Mesothelial cell of epicardium (in vitro differentiated cells): ENCODE results near the gene EEF2KMT. TPM values are rescaled to one million over a fixed set of nuclear protein-coding genes. Genes with fewer than 3 reads are reported as not detected.
"Not testable (repeated sequence)": the region's sequence is repeated elsewhere in the genome, so short reads cannot be mapped to it uniquely, and the experiment has no call there.

Experiments used
- DNase-seq, 2 experiments: peaks; one replicate each; pipeline ENCODE4 v3.0.0; 2021; ENCODE audit warnings: low spot score in 2 of 2; ENCODE audit not compliant: unreplicated experiment in 2 of 2
- H3K27ac Mint-ChIP-seq: 2 replicates; pipeline ENCODE4 v1.8.0; 2021; ENCODE audit warnings: mixed read lengths
- H3K27me3 Mint-ChIP-seq: 2 replicates; pipeline ENCODE4 v1.8.0; 2021; ENCODE audit warnings: low read depth, mixed read lengths
- H3K36me3 Mint-ChIP-seq: 2 replicates; pipeline ENCODE4 v1.8.0; 2021; ENCODE audit warnings: mixed read lengths
- H3K4me1 Mint-ChIP-seq: 2 replicates; pipeline ENCODE4 v1.8.0; 2021; ENCODE audit warnings: mixed read lengths
- H3K4me3 Mint-ChIP-seq: 2 replicates; pipeline ENCODE4 v1.8.0; 2021; ENCODE audit warnings: mild to moderate bottlenecking, moderate library complexity, mixed read lengths
- H3K9me3 Mint-ChIP-seq: 2 replicates; pipeline ENCODE4 v1.8.0; 2021; ENCODE audit warnings: mixed read lengths
- total RNA-seq: library from RNA; stranded (reverse); gene quantifications from 3 replicates; pipeline ENCODE4 v1.2.1, GENCODE V29; 2021
- TF ChIP-seq, protein P1 (sequence below): fragments of 200-600 bp; sonication (generic); IDR thresholded peaks from one replicate; pipeline ENCODE4 v1.5.0; 2021; ENCODE audit warnings: antibody characterized with exemption; ENCODE audit not compliant: unreplicated experiment

EEF2KMT gene
- total RNA-seq, 1 donor from 2014 or later, result 10.7 TPM

DNA sequence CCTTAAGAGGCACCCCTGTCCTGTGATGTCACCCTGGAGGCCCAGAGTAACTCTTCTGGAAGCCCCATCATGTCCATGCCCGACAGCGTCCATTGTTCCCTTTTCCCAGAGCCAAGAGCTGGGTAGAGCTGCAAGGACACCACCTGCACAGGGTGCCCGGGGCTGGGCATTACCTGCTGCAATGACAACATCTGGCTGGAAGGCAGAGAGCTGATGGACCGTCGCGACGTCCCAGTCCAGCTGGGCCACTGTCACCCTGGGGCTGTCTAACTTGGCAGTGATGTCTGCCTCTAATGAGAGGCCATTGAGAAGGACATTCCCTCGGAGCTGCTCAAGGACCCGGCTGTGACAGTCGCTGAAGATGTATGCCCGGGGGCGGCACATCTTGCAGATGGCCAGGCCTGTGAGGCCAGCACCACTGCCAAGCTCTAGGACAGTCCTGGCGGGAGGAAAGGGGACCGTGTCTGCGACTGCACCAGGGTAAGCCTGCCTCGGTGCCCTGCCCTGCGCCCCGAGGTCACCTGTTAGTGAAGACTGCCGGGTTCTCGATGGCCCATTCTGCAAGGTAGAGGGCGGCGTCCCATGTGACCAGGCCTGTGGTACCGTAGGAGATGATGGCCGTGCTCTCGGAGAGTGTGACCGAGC, 7.6 kb downstream of the EEF2KMT start:
- not testable (repeated sequence) for H3K4me1 Mint-ChIP-seq, DNase-seq, H3K27ac Mint-ChIP-seq, H3K9me3 Mint-ChIP-seq, H3K27me3 Mint-ChIP-seq, H3K4me3 Mint-ChIP-seq
- peaks cover 11% of the 10 kb centered on the region for H3K36me3 Mint-ChIP-seq

DNA sequence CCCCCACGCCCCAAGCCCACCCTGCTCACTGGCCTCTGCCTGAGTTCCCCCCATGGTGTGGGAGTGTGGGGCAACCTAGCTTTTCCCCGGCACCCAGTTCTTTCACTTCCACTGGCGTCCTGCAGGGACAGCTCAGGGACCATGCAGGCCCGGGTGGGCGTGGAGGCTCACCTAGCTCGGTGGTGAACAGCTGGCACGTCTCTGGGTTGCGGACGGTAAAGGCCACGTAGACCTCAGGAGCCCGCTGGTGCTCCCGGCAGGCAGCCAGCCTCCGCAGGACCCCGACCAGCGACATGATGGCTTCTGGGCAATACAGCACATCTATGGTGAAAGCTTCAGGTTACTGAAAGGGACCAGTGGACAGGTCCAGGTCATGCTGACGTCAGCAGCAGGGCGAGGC, 8.7 kb downstream of the EEF2KMT start:
- H3K9me3 Mint-ChIP-seq, H3K27ac Mint-ChIP-seq, H3K4me3 Mint-ChIP-seq, DNase-seq, H3K27me3 Mint-ChIP-seq, H3K4me1 Mint-ChIP-seq: not testable (repeated sequence)
- peaks cover 22% of the 10 kb centered on the region for H3K36me3 Mint-ChIP-seq

DNA sequence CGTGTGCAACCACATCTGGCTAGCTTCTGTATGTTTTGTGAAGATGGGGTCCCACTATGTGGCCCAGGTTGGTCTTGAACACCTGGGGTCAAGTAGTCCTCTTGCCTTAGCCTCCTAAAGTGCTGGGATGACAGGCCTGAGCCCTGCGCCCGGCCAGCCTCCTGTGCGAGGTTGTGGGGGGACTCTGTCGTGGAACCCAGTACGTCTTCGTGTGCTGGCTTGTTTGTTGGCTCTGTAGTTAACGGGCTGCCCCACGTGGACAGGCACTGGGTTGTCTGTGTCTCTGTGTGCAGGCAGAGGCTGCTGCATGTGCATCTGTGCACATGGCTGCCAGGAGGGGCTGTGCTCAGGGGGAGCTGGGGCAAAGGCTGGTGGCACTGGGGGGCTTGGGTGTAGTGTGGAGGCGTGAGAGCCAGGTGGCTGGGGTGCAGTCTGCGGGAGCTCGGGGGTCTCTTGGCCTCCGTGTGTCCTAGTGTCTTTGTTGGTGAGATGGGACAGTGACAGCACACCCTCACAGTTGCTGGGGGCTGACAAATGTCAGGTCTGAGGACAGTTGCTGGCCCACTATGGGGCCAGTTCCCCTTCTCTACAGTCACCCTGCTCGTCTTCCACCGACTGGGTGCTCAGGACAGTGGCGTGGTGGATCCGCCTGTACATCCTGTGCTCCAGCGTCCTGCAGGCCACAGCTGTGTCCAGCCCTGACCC, 9.4 kb downstream of the EEF2KMT start:
- H3K36me3 Mint-ChIP-seq, result peaks cover 26% of the 10 kb centered on the region
- H3K4me1 Mint-ChIP-seq, H3K27ac Mint-ChIP-seq, DNase-seq, H3K4me3 Mint-ChIP-seq, H3K27me3 Mint-ChIP-seq, H3K9me3 Mint-ChIP-seq: not testable (repeated sequence)

DNA sequence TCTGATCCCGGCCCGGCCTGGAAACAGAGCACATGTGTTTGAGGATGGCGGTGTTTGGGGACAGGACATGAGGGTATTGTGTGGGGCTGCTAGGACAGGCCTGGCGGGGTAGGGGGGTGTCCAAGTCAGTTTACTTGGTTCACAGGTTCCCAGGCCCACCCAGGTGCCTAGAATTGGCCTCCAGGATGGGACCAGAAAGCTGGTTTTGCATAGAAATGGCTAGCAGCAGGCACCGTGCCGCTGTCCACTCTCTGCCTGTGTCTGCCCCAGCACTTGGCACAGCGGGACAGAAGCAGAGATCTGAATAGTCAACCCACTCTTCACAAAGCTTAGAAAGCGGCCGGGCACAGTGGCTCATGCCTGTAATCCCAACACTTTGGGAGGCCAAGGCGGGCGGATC, 11.9 kb downstream of the EEF2KMT start:
- not testable (repeated sequence) for H3K9me3 Mint-ChIP-seq, H3K27me3 Mint-ChIP-seq

DNA sequence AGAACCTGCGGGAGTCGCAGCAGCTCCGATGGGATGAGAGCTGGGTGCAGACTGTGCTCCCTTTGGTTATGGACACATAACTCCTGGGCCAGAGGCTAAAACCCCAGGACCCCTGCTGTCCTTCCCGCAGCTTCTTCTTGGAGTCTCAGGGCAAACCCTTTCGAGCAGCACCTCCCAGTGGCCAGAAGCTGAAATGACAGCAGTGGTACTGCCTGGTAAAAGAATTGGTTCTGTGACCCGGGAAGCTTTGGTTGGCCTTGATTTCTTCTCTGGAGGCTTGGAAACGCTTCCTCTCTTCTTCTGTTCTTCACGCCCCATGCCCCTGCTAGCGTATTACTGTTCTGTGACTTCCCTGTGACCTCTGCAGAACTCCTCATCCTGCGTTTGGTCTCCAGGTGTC, 12.8 kb downstream of the EEF2KMT start:
- DNase-seq, H3K27ac Mint-ChIP-seq, H3K4me1 Mint-ChIP-seq, H3K4me3 Mint-ChIP-seq, H3K9me3 Mint-ChIP-seq, H3K27me3 Mint-ChIP-seq: not testable (repeated sequence)
- TF ChIP-seq, protein P1, sequence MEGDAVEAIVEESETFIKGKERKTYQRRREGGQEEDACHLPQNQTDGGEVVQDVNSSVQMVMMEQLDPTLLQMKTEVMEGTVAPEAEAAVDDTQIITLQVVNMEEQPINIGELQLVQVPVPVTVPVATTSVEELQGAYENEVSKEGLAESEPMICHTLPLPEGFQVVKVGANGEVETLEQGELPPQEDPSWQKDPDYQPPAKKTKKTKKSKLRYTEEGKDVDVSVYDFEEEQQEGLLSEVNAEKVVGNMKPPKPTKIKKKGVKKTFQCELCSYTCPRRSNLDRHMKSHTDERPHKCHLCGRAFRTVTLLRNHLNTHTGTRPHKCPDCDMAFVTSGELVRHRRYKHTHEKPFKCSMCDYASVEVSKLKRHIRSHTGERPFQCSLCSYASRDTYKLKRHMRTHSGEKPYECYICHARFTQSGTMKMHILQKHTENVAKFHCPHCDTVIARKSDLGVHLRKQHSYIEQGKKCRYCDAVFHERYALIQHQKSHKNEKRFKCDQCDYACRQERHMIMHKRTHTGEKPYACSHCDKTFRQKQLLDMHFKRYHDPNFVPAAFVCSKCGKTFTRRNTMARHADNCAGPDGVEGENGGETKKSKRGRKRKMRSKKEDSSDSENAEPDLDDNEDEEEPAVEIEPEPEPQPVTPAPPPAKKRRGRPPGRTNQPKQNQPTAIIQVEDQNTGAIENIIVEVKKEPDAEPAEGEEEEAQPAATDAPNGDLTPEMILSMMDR, result peak; percentile 48
- peaks cover 26% of the 10 kb centered on the region for H3K36me3 Mint-ChIP-seq

More for the DNA sequence above, 11.9 kb downstream of the EEF2KMT start:
- H3K4me3 Mint-ChIP-seq, DNase-seq, H3K4me1 Mint-ChIP-seq, H3K27ac Mint-ChIP-seq: not testable (repeated sequence)
- H3K36me3 Mint-ChIP-seq, result peaks cover 29% of the 10 kb centered on the region

DNA sequence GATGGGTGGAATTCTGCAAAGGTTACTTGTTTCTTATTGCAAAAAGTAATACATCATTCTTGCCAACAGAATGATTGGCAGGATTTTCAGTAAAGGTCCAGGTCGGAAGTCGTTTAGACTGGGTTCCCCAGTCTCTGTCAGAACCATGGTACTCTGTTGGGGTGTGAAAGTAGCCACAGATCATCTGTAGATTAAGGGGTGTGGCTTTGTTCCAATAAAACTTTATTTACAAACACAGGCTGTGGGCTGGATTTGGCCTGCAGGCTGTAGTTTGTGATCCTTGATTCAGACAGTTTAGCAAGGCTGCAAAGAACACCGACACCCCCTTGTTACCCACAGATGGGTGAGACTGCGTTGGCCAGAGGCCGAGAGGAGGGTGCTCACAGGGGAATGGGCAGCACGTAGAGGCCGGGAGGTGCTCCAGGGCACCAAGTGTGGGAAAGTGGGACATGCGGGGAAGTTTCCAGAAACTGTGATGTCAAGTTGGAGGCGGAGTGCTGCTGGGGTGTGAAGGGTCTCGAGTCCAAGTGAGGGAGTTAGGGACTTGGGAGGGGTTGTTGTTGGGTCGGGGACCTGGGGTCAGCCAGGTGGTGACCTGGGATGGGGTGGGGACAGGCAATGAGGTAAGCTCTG, 13.4 kb downstream of the EEF2KMT start:
- not testable (repeated sequence) for H3K4me3 Mint-ChIP-seq, DNase-seq, H3K9me3 Mint-ChIP-seq, H3K27me3 Mint-ChIP-seq, H3K4me1 Mint-ChIP-seq, H3K27ac Mint-ChIP-seq
- peaks cover 28% of the 10 kb centered on the region for H3K36me3 Mint-ChIP-seq

DNA sequence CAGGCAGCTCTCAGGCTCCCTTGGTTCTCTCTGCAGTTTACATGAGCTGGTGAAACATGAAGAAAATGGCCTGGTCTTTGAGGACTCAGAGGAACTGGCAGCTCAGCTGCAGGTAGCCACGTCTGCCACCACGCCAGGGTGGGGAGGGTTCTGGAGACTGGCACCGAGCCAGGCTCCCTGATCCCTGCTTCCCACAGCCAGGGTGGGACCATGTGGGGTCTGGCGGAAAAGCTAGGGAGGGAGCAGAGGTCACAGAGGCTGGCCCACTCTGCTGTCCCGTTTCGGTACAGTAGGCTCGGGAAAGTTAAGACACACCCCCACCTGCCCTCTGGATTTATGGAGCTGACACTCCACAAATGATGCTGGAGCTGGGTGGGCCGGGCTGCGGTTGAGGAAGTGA, 13.9 kb downstream of the EEF2KMT start:
- peaks cover 28% of the 10 kb centered on the region for H3K36me3 Mint-ChIP-seq
- not testable (repeated sequence) for H3K27ac Mint-ChIP-seq

DNA sequence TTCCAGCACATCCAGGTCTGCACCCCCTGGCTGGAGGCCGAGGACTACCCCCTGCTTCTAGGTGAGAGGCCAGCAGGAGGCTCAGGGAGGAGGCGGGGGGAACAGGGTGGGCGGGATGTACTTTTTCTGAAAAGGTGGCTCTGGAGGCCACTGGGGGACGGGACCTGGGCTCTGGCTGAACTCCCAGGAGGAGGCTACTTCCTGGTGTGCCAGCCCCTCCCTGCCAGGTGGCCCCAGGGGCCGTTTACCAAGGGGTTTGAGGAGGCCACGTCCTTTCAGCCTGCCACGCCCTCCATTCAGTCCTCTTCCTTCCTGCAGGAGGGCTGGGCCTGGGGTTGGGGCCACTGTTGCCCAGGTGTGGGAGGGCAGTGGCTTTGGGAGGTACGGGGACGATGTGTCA, 16.6 kb downstream of the EEF2KMT start:
- not testable (repeated sequence) for H3K4me1 Mint-ChIP-seq, H3K27ac Mint-ChIP-seq, DNase-seq, H3K4me3 Mint-ChIP-seq, H3K27me3 Mint-ChIP-seq, H3K9me3 Mint-ChIP-seq
- peaks cover 27% of the 10 kb centered on the region for H3K36me3 Mint-ChIP-seq

More for the DNA sequence above, 13.9 kb downstream of the EEF2KMT start:
- not testable (repeated sequence) for H3K4me1 Mint-ChIP-seq, H3K27me3 Mint-ChIP-seq, DNase-seq, H3K4me3 Mint-ChIP-seq, H3K9me3 Mint-ChIP-seq

DNA sequence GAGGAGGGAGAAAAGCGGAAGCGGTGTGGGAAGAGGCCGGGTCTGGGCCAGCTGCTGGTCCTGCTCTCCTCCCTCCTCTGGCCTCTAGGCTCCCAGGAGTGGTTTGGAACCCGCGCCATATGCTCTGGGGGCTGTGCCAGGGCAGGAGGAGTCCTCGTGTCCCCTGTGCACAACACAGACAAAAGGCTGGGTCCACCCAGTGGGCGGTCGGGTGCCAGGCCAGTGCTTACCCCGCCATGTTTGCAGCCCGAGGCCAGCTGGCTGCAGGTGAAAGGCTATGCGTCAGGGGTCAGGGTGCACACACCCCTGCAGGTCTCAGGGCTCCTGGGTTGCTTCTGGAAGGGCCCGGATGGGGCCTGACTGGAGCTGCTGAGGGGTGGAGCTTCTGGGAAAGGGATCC, 17.1 kb downstream of the EEF2KMT start:
- H3K9me3 Mint-ChIP-seq, H3K4me3 Mint-ChIP-seq, H3K27me3 Mint-ChIP-seq, DNase-seq, H3K4me1 Mint-ChIP-seq, H3K27ac Mint-ChIP-seq: not testable (repeated sequence)
- peaks cover 28% of the 10 kb centered on the region for H3K36me3 Mint-ChIP-seq
